Measurements from ENCODE around the gene TMEM236. TPM values are rescaled to one million over a fixed set of nuclear protein-coding genes. Genes with fewer than 3 reads are reported as not detected.

TMEM236 gene
- total and polyA plus RNA-seq, 9 of the 15 experiments (the other 6 are each of a cell fraction or from before 2014, with no cell fraction given), result 0.04 to 0.13 (median 0.04) TPM; not detected in 4

DNA sequence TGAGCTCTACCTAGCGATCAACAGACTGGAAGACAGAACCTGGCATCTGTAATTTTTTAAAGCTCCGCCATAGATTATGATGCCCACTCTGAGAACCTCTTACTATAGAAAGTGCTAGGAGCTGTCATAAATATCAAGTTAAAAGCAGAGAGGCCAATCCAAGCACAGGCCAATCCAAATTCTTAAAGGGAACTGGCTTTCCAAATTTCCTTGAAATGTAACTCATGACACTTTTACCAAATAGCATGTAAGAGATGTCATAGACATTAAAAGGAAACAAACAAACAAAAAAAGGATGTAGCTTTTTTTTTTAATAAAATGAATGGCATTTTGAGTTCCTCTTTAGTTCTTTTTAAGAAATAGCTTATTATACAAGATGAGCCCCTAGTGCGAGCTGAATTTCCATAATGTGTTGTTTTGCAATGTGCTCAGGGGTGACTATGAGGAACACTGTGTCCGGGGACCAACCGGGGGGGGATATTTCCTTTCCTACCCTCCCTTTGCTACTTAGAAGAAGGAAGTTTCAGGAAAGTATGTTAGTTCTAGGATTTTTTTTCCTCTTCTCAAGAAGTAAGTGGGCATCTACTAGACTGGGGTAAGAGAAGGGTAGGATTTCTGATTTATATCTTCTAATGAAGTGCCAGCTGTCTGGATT lies 33.4 kb downstream of the TMEM236 start:
- ATAC-seq (no peak), FAIRE-seq (no peak)
- POLR2A ChIA-PET, result interaction anchor here (0.6 to 0.9 kb wide), 2 partner anchors 37 to 341 kb away, joined by 3 to 4 read pairs; no protein-coding TSS in a partner anchor

More for the DNA sequence above, 33.4 kb downstream of the TMEM236 start:
- BruUV-seq (replicated peaks), result no TSS peak
- no peak overlapping the region for H3K9ac ChIP-seq (ENCODE audit: insufficient read depth in 1 of 2, low read depth in 2 of 2, low read length in 2 of 2)
- H3K36me3 ChIP-seq (ENCODE audit: control insufficient read depth, insufficient read depth, low read length), result no peaks in the 10 kb centered on the region
- no peak for DNase-seq (ENCODE audit: extremely low read depth in 1 of 4, low spot score in 3 of 4)
- CTCF ChIA-PET (ENCODE audit: low intra/inter-chr PET ratio), result no interaction called here
- TF ChIP-seq RHOXF2B (CRISPR knock-in tag; conservative IDR thresholded peaks at IDR 0.05) (no peak), POLR2H (tag; IDR thresholded peaks at IDR 0.05; ENCODE audit: low read depth) (no peak), XRCC4 (IDR thresholded peaks at IDR 0.05; ENCODE audit: extremely low read depth, insufficient read depth, insufficient read length) (no peak), ZNF589 (CRISPR knock-in tag; IDR thresholded peaks at IDR 0.05; ENCODE audit: low read depth) (no peak), NR2C2 (CRISPR knock-in tag; IDR thresholded peaks at IDR 0.05) (no peak), NR2C2 (tag; IDR thresholded peaks at IDR 0.05) (no peak), ZNF239 (CRISPR knock-in tag; IDR thresholded peaks at IDR 0.05) (no peak), CC2D1A (IDR thresholded peaks at IDR 0.05) (no peak), ZNF583 (CRISPR knock-in tag; IDR thresholded peaks at IDR 0.05) (no peak), CREB1 (IDR thresholded peaks at IDR 0.05) (no peak), CREB1 (CRISPR knock-in tag; IDR thresholded peaks at IDR 0.05) (no peak), CBFA2T3 (IDR thresholded peaks at IDR 0.05) (no peak), ZNF57 (CRISPR knock-in tag; IDR thresholded peaks at IDR 0.05) (no peak), ZNF282 (CRISPR knock-in tag; IDR thresholded peaks at IDR 0.05) (no peak)
- TF ChIP-seq, protein P1, sequence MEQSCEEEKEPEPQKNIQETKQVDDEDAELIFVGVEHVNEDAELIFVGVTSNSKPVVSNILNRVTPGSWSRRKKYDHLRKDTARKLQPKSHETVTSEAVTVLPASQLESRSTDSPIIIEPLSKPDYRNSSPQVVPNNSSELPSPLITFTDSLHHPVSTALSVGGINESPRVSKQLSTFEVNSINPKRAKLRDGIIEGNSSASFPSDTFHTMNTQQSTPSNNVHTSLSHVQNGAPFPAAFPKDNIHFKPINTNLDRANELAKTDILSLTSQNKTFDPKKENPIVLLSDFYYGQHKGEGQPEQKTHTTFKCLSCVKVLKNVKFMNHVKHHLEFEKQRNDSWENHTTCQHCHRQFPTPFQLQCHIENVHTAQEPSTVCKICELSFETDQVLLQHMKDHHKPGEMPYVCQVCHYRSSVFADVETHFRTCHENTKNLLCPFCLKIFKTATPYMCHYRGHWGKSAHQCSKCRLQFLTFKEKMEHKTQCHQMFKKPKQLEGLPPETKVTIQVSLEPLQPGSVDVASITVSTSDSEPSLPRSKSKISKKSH (CRISPR knock-in tag; IDR thresholded peaks at IDR 0.05), result no peak
- TF ChIP-seq, protein P2, sequence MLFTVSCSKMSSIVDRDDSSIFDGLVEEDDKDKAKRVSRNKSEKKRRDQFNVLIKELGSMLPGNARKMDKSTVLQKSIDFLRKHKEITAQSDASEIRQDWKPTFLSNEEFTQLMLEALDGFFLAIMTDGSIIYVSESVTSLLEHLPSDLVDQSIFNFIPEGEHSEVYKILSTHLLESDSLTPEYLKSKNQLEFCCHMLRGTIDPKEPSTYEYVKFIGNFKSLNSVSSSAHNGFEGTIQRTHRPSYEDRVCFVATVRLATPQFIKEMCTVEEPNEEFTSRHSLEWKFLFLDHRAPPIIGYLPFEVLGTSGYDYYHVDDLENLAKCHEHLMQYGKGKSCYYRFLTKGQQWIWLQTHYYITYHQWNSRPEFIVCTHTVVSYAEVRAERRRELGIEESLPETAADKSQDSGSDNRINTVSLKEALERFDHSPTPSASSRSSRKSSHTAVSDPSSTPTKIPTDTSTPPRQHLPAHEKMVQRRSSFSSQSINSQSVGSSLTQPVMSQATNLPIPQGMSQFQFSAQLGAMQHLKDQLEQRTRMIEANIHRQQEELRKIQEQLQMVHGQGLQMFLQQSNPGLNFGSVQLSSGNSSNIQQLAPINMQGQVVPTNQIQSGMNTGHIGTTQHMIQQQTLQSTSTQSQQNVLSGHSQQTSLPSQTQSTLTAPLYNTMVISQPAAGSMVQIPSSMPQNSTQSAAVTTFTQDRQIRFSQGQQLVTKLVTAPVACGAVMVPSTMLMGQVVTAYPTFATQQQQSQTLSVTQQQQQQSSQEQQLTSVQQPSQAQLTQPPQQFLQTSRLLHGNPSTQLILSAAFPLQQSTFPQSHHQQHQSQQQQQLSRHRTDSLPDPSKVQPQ (CRISPR knock-in tag; IDR thresholded peaks at IDR 0.05; ENCODE audit: borderline replicate concordance), result no peak
- TF ChIP-seq, protein P3, sequence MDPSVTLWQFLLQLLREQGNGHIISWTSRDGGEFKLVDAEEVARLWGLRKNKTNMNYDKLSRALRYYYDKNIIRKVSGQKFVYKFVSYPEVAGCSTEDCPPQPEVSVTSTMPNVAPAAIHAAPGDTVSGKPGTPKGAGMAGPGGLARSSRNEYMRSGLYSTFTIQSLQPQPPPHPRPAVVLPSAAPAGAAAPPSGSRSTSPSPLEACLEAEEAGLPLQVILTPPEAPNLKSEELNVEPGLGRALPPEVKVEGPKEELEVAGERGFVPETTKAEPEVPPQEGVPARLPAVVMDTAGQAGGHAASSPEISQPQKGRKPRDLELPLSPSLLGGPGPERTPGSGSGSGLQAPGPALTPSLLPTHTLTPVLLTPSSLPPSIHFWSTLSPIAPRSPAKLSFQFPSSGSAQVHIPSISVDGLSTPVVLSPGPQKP (CRISPR knock-in tag; IDR thresholded peaks at IDR 0.05), result no peak
- peaks cover 0 to 3% of the 10 kb centered on the region in 2 experiments; a peak in 1 of 5 replicates for H3K27me3 ChIP-seq (ENCODE audit: control insufficient read depth in 2 of 2, insufficient read depth in 2 of 2, low read length in 2 of 2)
- WGBS (ENCODE audit: insufficient coverage, low coverage, missing lambda C conversion rate), result 47% methylated on average over 5 of the region's 5 CpGs
- no peak overlapping the region for H3K4me2 ChIP-seq (ENCODE audit: insufficient read depth, low read length)
- H3K4me3 ChIP-seq, result no peak overlapping the region
- in situ Hi-C loops (cut with MboI) (no loop called here), intact Hi-C loops (cut with micrococcal nuclease) (no loop called here)
- no peak overlapping the region for H2AFZ ChIP-seq (ENCODE audit: low read depth, low read length)
- H4K20me1 ChIP-seq (replicated peaks; ENCODE audit: control insufficient read depth, insufficient read depth, low read length), result no peaks in the 10 kb centered on the region
- peaks cover 12 to 15% of the 10 kb centered on the region in 2 experiments; a peak in 4 of 5 replicates for H3K4me1 ChIP-seq (replicated peaks in 1 of 2; ENCODE audit: control insufficient read depth in 2 of 2, insufficient read depth in 2 of 2, low read length in 2 of 2)
- H3K79me2 ChIP-seq (ENCODE audit: control insufficient read depth, insufficient read depth, low read length), result no peaks in the 10 kb centered on the region
- no peaks in the 10 kb centered on the region for H3K9me3 ChIP-seq (replicated peaks; ENCODE audit: control insufficient read depth, insufficient read depth, low read depth, low read length)
- H3K27ac ChIP-seq (ENCODE audit: extremely low read depth, low read depth, low read length), result no peak overlapping the region
- H3K9me1 ChIP-seq (ENCODE audit: control insufficient read depth, insufficient read depth, low read length), result no peaks in the 10 kb centered on the region
